Measurements from ENCODE around the gene ARPC4.
A peak's percentile ranks its signal among the peaks of the same experiment; 100 is the strongest.

ARPC4 gene

GRCh38 chr3:9803494-9803893 lies 10.6 kb downstream of the ARPC4 start:
- Histone ChIP-seq H3K36me3 (ENCODE audit: control insufficient read depth in 5 of 5, insufficient read depth in 5 of 5, low read length in 5 of 5) (peaks cover 24 to 90% (median 79%) of the 10 kb centered on the region in 5 donors), H3K27me3 (ENCODE audit: control insufficient read depth in 5 of 5, insufficient read depth in 4 of 5, low read length in 5 of 5) (no peaks in the 10 kb centered on the region), H3K9me3 (ENCODE audit: control insufficient read depth in 5 of 5, low read length in 5 of 5) (no peaks in the 10 kb centered on the region), H3K27ac (ENCODE audit: low read depth, low read length) (no peak overlapping the region), H3K4me3 (ENCODE audit: low read depth in 1 of 5, low read length in 5 of 5) (no peak overlapping the region), H3K9ac (ENCODE audit: low read length in 5 of 5) (no peak overlapping the region), H3K4me1 (ENCODE audit: control insufficient read depth in 5 of 5, insufficient read depth in 5 of 5, low read length in 5 of 5) (no peaks in the 10 kb centered on the region)

GRCh38 chr3:9804996-9805395 lies 12.1 kb downstream of the ARPC4 start:
- no peak overlapping the region for H3K27ac ChIP-seq (ENCODE audit: low read depth, low read length)
- H3K27me3 ChIP-seq (ENCODE audit: control insufficient read depth in 5 of 5, insufficient read depth in 4 of 5, low read length in 5 of 5), result no peaks in the 10 kb centered on the region
- no peak overlapping the region for H3K4me3 ChIP-seq (ENCODE audit: low read depth in 1 of 5, low read length in 5 of 5)
- no peak overlapping the region for H3K9ac ChIP-seq (ENCODE audit: low read length in 5 of 5)
- H3K36me3 ChIP-seq (ENCODE audit: control insufficient read depth in 5 of 5, insufficient read depth in 5 of 5, low read length in 5 of 5), result peaks cover 15 to 74% (median 65%) of the 10 kb centered on the region in 5 donors
- peaks cover 0 to 10% (median 7%) of the 10 kb centered on the region in 5 donors for H3K4me1 ChIP-seq (ENCODE audit: control insufficient read depth in 5 of 5, insufficient read depth in 5 of 5, low read length in 5 of 5)
- H3K9me3 ChIP-seq (ENCODE audit: control insufficient read depth in 5 of 5, low read length in 5 of 5), result no peaks in the 10 kb centered on the region

- Histone ChIP-seq H3K36me3 (ENCODE audit: control insufficient read depth in 5 of 5, insufficient read depth in 5 of 5, low read length in 5 of 5) (peaks cover 12 to 64% (median 56%) of the 10 kb centered on the region in 5 donors), H3K27ac (ENCODE audit: low read depth, low read length) (no peak overlapping the region)
Measured at GRCh38 chr3:9806137-9806536, 13.3 kb downstream of the ARPC4 start.

GRCh38 chr3:9806688-9807589 lies 14.1 kb downstream of the ARPC4 start:
- no peak overlapping the region for H3K9ac ChIP-seq (ENCODE audit: low read length in 5 of 5)
- H3K4me1 ChIP-seq (ENCODE audit: control insufficient read depth in 5 of 5, insufficient read depth in 5 of 5, low read length in 5 of 5), result peaks cover 0 to 22% (median 18%) of the 10 kb centered on the region in 5 donors
- no peaks in the 10 kb centered on the region for H3K9me3 ChIP-seq (ENCODE audit: control insufficient read depth in 5 of 5, low read length in 5 of 5)
- peaks cover 8 to 57% (median 48%) of the 10 kb centered on the region in 5 donors for H3K36me3 ChIP-seq (ENCODE audit: control insufficient read depth in 5 of 5, insufficient read depth in 5 of 5, low read length in 5 of 5)
- no peak overlapping the region for H3K27ac ChIP-seq (ENCODE audit: low read depth, low read length)
- no peak overlapping the region for H3K4me3 ChIP-seq (ENCODE audit: low read depth in 1 of 5, low read length in 5 of 5)
- H3K27me3 ChIP-seq (ENCODE audit: control insufficient read depth in 5 of 5, insufficient read depth in 4 of 5, low read length in 5 of 5), result no peaks in the 10 kb centered on the region

More at GRCh38 chr3:9806137-9806536, 13.3 kb downstream of the ARPC4 start:
- no peak overlapping the region for H3K9ac ChIP-seq (ENCODE audit: low read length in 5 of 5)
- H3K4me3 ChIP-seq (ENCODE audit: low read depth in 1 of 5, low read length in 5 of 5), result no peak overlapping the region
- H3K27me3 ChIP-seq (ENCODE audit: control insufficient read depth in 5 of 5, insufficient read depth in 4 of 5, low read length in 5 of 5), result no peaks in the 10 kb centered on the region
- H3K9me3 ChIP-seq (ENCODE audit: control insufficient read depth in 5 of 5, low read length in 5 of 5), result no peaks in the 10 kb centered on the region
- H3K4me1 ChIP-seq (ENCODE audit: control insufficient read depth in 5 of 5, insufficient read depth in 5 of 5, low read length in 5 of 5), result peaks cover 0 to 20% (median 16%) of the 10 kb centered on the region in 5 donors

- Histone ChIP-seq H3K27ac (ENCODE audit: low read depth, low read length) (no peak overlapping the region), H3K4me1 (ENCODE audit: control insufficient read depth in 5 of 5, insufficient read depth in 5 of 5, low read length in 5 of 5) (peaks cover 0 to 22% (median 18%) of the 10 kb centered on the region in 5 donors), H3K27me3 (ENCODE audit: control insufficient read depth in 5 of 5, insufficient read depth in 4 of 5, low read length in 5 of 5) (no peaks in the 10 kb centered on the region), H3K36me3 (ENCODE audit: control insufficient read depth in 5 of 5, insufficient read depth in 5 of 5, low read length in 5 of 5) (peaks cover 8 to 50% (median 48%) of the 10 kb centered on the region in 5 donors), H3K4me3 (ENCODE audit: low read depth in 1 of 5, low read length in 5 of 5) (no peak overlapping the region), H3K9me3 (ENCODE audit: control insufficient read depth in 5 of 5, low read length in 5 of 5) (no peaks in the 10 kb centered on the region), H3K9ac (ENCODE audit: low read length in 5 of 5) (no peak overlapping the region)
Measured at GRCh38 chr3:9807981-9808344, 15.1 kb downstream of the ARPC4 start.

- Histone ChIP-seq H3K9me3 (ENCODE audit: control insufficient read depth in 5 of 5, low read length in 5 of 5) (no peaks in the 10 kb centered on the region), H3K27ac (ENCODE audit: low read depth, low read length) (peak overlapping the region; percentile 89), H3K9ac (ENCODE audit: low read length in 5 of 5) (peak overlapping the region in 1 of 5 donors; percentile 85), H3K4me3 (ENCODE audit: low read depth in 1 of 5, low read length in 5 of 5) (no peak overlapping the region), H3K4me1 (ENCODE audit: control insufficient read depth in 5 of 5, insufficient read depth in 5 of 5, low read length in 5 of 5) (peaks cover 0 to 22% (median 18%) of the 10 kb centered on the region in 5 donors), H3K27me3 (ENCODE audit: control insufficient read depth in 5 of 5, insufficient read depth in 4 of 5, low read length in 5 of 5) (no peaks in the 10 kb centered on the region), H3K36me3 (ENCODE audit: control insufficient read depth in 5 of 5, insufficient read depth in 5 of 5, low read length in 5 of 5) (peaks cover 8 to 50% (median 46%) of the 10 kb centered on the region in 5 donors)
Measured at GRCh38 chr3:9808345-9809037, 15.6 kb downstream of the ARPC4 start.

GRCh38 chr3:9809239-9809614 lies 16.3 kb downstream of the ARPC4 start:
- Histone ChIP-seq H3K9me3 (ENCODE audit: control insufficient read depth in 5 of 5, low read length in 5 of 5) (no peaks in the 10 kb centered on the region), H3K4me1 (ENCODE audit: control insufficient read depth in 5 of 5, insufficient read depth in 5 of 5, low read length in 5 of 5) (peaks cover 0 to 22% (median 18%) of the 10 kb centered on the region in 5 donors)

GRCh38 chr3:9809615-9810432 lies 16.9 kb downstream of the ARPC4 start, which contains the start of gene TTLL3:
Gene TTLL3 (plus strand): TSS chr3:9810262. CDS start chr3:9810662, 400 bp downstream.
- H3K36me3 ChIP-seq (ENCODE audit: control insufficient read depth in 5 of 5, insufficient read depth in 5 of 5, low read length in 5 of 5), result peaks cover 3 to 38% (median 35%) of the 10 kb centered on the region in 5 donors
- H3K4me3 ChIP-seq (ENCODE audit: low read depth in 1 of 5, low read length in 5 of 5), result peak within 1 kb of the TSS; percentile 74 to 88 (median 76)
- no peaks in the 10 kb centered on the region for H3K9me3 ChIP-seq (ENCODE audit: control insufficient read depth in 5 of 5, low read length in 5 of 5)
- H3K9ac ChIP-seq (ENCODE audit: low read length in 5 of 5), result peak within 1 kb of the TSS; percentile 44 to 85 (median 75)
- H3K27me3 ChIP-seq (ENCODE audit: control insufficient read depth in 5 of 5, insufficient read depth in 4 of 5, low read length in 5 of 5), result no peaks in the 10 kb centered on the region
- peaks cover 0 to 22% (median 18%) of the 10 kb centered on the region in 5 donors for H3K4me1 ChIP-seq (ENCODE audit: control insufficient read depth in 5 of 5, insufficient read depth in 5 of 5, low read length in 5 of 5)
- peak within 1 kb of the TSS; percentile 89 for H3K27ac ChIP-seq (ENCODE audit: low read depth, low read length)

More at GRCh38 chr3:9809239-9809614, 16.3 kb downstream of the ARPC4 start:
- peak overlapping the region; percentile 44 to 85 (median 75) for H3K9ac ChIP-seq (ENCODE audit: low read length in 5 of 5)
- peak overlapping the region; percentile 89 for H3K27ac ChIP-seq (ENCODE audit: low read depth, low read length)
- peaks cover 7 to 44% (median 39%) of the 10 kb centered on the region in 5 donors for H3K36me3 ChIP-seq (ENCODE audit: control insufficient read depth in 5 of 5, insufficient read depth in 5 of 5, low read length in 5 of 5)
- H3K4me3 ChIP-seq (ENCODE audit: low read depth in 1 of 5, low read length in 5 of 5), result peak overlapping the region; percentile 41 to 77 (median 75)
- no peaks in the 10 kb centered on the region for H3K27me3 ChIP-seq (ENCODE audit: control insufficient read depth in 5 of 5, insufficient read depth in 4 of 5, low read length in 5 of 5)

GRCh38 chr3:9810433-9810770 lies 17.5 kb downstream of the ARPC4 start:
- H3K9ac ChIP-seq (ENCODE audit: low read length in 5 of 5), result peak overlapping the region; percentile 38 to 85 (median 75)
- H3K36me3 ChIP-seq (ENCODE audit: control insufficient read depth in 5 of 5, insufficient read depth in 5 of 5, low read length in 5 of 5), result peaks cover 0 to 35% (median 29%) of the 10 kb centered on the region in 5 donors
- no peaks in the 10 kb centered on the region for H3K9me3 ChIP-seq (ENCODE audit: control insufficient read depth in 5 of 5, low read length in 5 of 5)
- peaks cover 0 to 22% (median 18%) of the 10 kb centered on the region in 5 donors for H3K4me1 ChIP-seq (ENCODE audit: control insufficient read depth in 5 of 5, insufficient read depth in 5 of 5, low read length in 5 of 5)
- peak overlapping the region; percentile 89 for H3K27ac ChIP-seq (ENCODE audit: low read depth, low read length)
- H3K4me3 ChIP-seq (ENCODE audit: low read depth in 1 of 5, low read length in 5 of 5), result peak overlapping the region; percentile 74 to 88 (median 76)
- no peaks in the 10 kb centered on the region for H3K27me3 ChIP-seq (ENCODE audit: control insufficient read depth in 5 of 5, insufficient read depth in 4 of 5, low read length in 5 of 5)

Data from subcutaneous abdominal adipose tissue (tissue), 5 donors.